ENCODE measurements around the gene SFI1. TPM values are rescaled to one million over a fixed set of nuclear protein-coding genes. Genes with fewer than 3 reads are reported as not detected.
A peak's percentile ranks its signal among the peaks of the same experiment; 100 is the strongest.

Gene SFI1
- total RNA-seq (ENCODE audit: unreplicated experiment), result 24.8 TPM
- long read RNA-seq, partial matches to known transcripts, result 0 of 6 reads
- long read RNA-seq, other reads (novel, unspliced or antisense), result 6 of 6 reads

GRCh38 chr22:31496007-31496734 lies at the start of gene SFI1:
SFI1 (plus strand) TSS chr22:31496536; CDS start chr22:31508285, 11,749 bp downstream.
- Mint-ChIP-seq H3K27ac (ENCODE audit: unreplicated experiment) (peak within 1 kb of the TSS; percentile 22), H3K9me3 (ENCODE audit: unreplicated experiment) (no peaks in the 10 kb centered on the region), H3K27me3 (ENCODE audit: unreplicated experiment) (peaks cover 2% of the 10 kb centered on the region), H3K36me3 (ENCODE audit: low read depth, unreplicated experiment) (peaks cover 5% of the 10 kb centered on the region), H3K4me1 (ENCODE audit: unreplicated experiment) (no peaks in the 10 kb centered on the region), H3K4me3 (ENCODE audit: unreplicated experiment) (peak within 1 kb of the TSS; percentile 92)
- peak; percentile 89 for DNase-seq (ENCODE audit: low spot score)
- TF ChIP-seq CTCF (IDR thresholded peaks at IDR 0.05; ENCODE audit: unreplicated experiment), result no peak

- no peak for DNase-seq (ENCODE audit: low spot score)
- Mint-ChIP-seq H3K4me1 (ENCODE audit: unreplicated experiment) (no peaks in the 10 kb centered on the region), H3K4me3 (ENCODE audit: unreplicated experiment) (no peak overlapping the region), H3K36me3 (ENCODE audit: low read depth, unreplicated experiment) (peaks cover 40% of the 10 kb centered on the region), H3K9me3 (ENCODE audit: unreplicated experiment) (no peaks in the 10 kb centered on the region), H3K27ac (ENCODE audit: unreplicated experiment) (no peak overlapping the region), H3K27me3 (ENCODE audit: unreplicated experiment) (no peaks in the 10 kb centered on the region)
- TF ChIP-seq CTCF (IDR thresholded peaks at IDR 0.05; ENCODE audit: unreplicated experiment), result no peak
Observed at GRCh38 chr22:31446767-31447166, 49.6 kb upstream of the SFI1 start.

- DNase-seq (ENCODE audit: low spot score), result no peak
- Mint-ChIP-seq H3K27ac (ENCODE audit: unreplicated experiment) (no peak overlapping the region), H3K4me1 (ENCODE audit: unreplicated experiment) (no peaks in the 10 kb centered on the region), H3K36me3 (ENCODE audit: low read depth, unreplicated experiment) (peaks cover 34% of the 10 kb centered on the region), H3K9me3 (ENCODE audit: unreplicated experiment) (no peaks in the 10 kb centered on the region), H3K4me3 (ENCODE audit: unreplicated experiment) (no peak overlapping the region), H3K27me3 (ENCODE audit: unreplicated experiment) (no peaks in the 10 kb centered on the region)
- no peak for TF ChIP-seq CTCF (IDR thresholded peaks at IDR 0.05; ENCODE audit: unreplicated experiment)
Observed at GRCh38 chr22:31447337-31447736, 49.0 kb upstream of the SFI1 start.

GRCh38 chr22:31448382-31448781 lies 48.0 kb upstream of the SFI1 start:
- H3K27me3 Mint-ChIP-seq (ENCODE audit: unreplicated experiment), result no peaks in the 10 kb centered on the region
- TF ChIP-seq CTCF (IDR thresholded peaks at IDR 0.05; ENCODE audit: unreplicated experiment), result no peak
- no peaks in the 10 kb centered on the region for H3K4me1 Mint-ChIP-seq (ENCODE audit: unreplicated experiment)
- H3K9me3 Mint-ChIP-seq (ENCODE audit: unreplicated experiment), result no peaks in the 10 kb centered on the region
- DNase-seq (ENCODE audit: low spot score), result no peak
- H3K27ac Mint-ChIP-seq (ENCODE audit: unreplicated experiment), result no peak overlapping the region
- H3K36me3 Mint-ChIP-seq (ENCODE audit: low read depth, unreplicated experiment), result peaks cover 27% of the 10 kb centered on the region
- H3K4me3 Mint-ChIP-seq (ENCODE audit: unreplicated experiment), result no peak overlapping the region

GRCh38 chr22:31449506-31449905 lies 46.8 kb upstream of the SFI1 start:
- H3K4me3 Mint-ChIP-seq (ENCODE audit: unreplicated experiment), result no peak overlapping the region

More at GRCh38 chr22:31449506-31449905, 46.8 kb upstream of the SFI1 start:
- no peak for DNase-seq (ENCODE audit: low spot score)
- Mint-ChIP-seq H3K4me1 (ENCODE audit: unreplicated experiment) (no peaks in the 10 kb centered on the region), H3K27me3 (ENCODE audit: unreplicated experiment) (no peaks in the 10 kb centered on the region), H3K27ac (ENCODE audit: unreplicated experiment) (no peak overlapping the region), H3K36me3 (ENCODE audit: low read depth, unreplicated experiment) (peaks cover 27% of the 10 kb centered on the region), H3K9me3 (ENCODE audit: unreplicated experiment) (no peaks in the 10 kb centered on the region)
- TF ChIP-seq CTCF (IDR thresholded peaks at IDR 0.05; ENCODE audit: unreplicated experiment), result no peak
